ENCODE results near the gene GUCA2A. TPM values are rescaled to one million over a fixed set of nuclear protein-coding genes. Genes with fewer than 3 reads are reported as not detected.
A peak's percentile ranks its signal among the peaks of the same experiment; 100 is the strongest.

GUCA2A gene
- total and polyA plus RNA-seq, 2 of the 13 experiments (the other 11 are each of a cell fraction or from before 2014, with no cell fraction given), result not detected

GRCh38 chr1:42146626-42147320 is 17.8 kb downstream of the GUCA2A start (continued):
- no peak for TF ChIP-seq FUBP1 (CRISPR knock-in tag; IDR thresholded peaks at IDR 0.05; ENCODE audit: borderline replicate concordance)
- no peak for TF ChIP-seq RNF2 (conservative IDR thresholded peaks at IDR 0.05; ENCODE audit: low read depth)
- no peak for TF ChIP-seq ZNF740 (CRISPR knock-in tag; IDR thresholded peaks at IDR 0.05)
- TF ChIP-seq SMC3 (IDR thresholded peaks at IDR 0.05; ENCODE audit: low read length), result peak; percentile 80
- TF ChIP-seq TBP (CRISPR knock-in tag; IDR thresholded peaks at IDR 0.05), result no peak
- TF ChIP-seq ZSCAN22 (CRISPR knock-in tag; IDR thresholded peaks at IDR 0.05), result no peak
- 0 out of 2 replicates have a peak, but pooled peaks have one; percentile 30 for TF ChIP-seq ZNF687 (CRISPR knock-in tag; IDR thresholded peaks at IDR 0.05)
- no peak for TF ChIP-seq ZBED4 (CRISPR knock-in tag; IDR thresholded peaks at IDR 0.05; ENCODE audit: borderline replicate concordance)
- TF ChIP-seq MYPOP (CRISPR knock-in tag; IDR thresholded peaks at IDR 0.05), result no peak
- TF ChIP-seq SP1 (IDR thresholded peaks at IDR 0.05), result no peak
- no peak for TF ChIP-seq SP1 (CRISPR knock-in tag; IDR thresholded peaks at IDR 0.05)
- no peak for TF ChIP-seq SMAD3 (CRISPR knock-in tag; IDR thresholded peaks at IDR 0.05)
- no peak for TF ChIP-seq ZNF530 (CRISPR knock-in tag; IDR thresholded peaks at IDR 0.05; ENCODE audit: low read depth)
- TF ChIP-seq ZNF737 (CRISPR knock-in tag; IDR thresholded peaks at IDR 0.05; ENCODE audit: borderline replicate concordance), result no peak
- no peak for TF ChIP-seq CHD2 (IDR thresholded peaks at IDR 0.05; ENCODE audit: low read depth, low read length)
- TF ChIP-seq TBX3 (IDR thresholded peaks at IDR 0.05; ENCODE audit: borderline replicate concordance), result peak; percentile 58; the same call in 1 of the 2 replicates
- TF ChIP-seq BORCS8-MEF2B (CRISPR knock-in tag; IDR thresholded peaks at IDR 0.05), result no peak
- no peak for TF ChIP-seq MXD3 (CRISPR knock-in tag; IDR thresholded peaks at IDR 0.05)

Data from HepG2 (cell line).